GM12875 (cell line): ENCODE measurements around the gene GNAO1.

Experiments used
- H3K4me3 ChIP-seq: one replicate; pipeline ENCODE4 v1.5.1; 2011; ENCODE audit warnings: low read depth, low read length, control low read depth
- TF ChIP-seq, protein P1 (sequence below): IDR thresholded peaks from 2 replicates; pipeline ENCODE4 v1.5.1; 2011; ENCODE audit warnings: low read depth, mild to moderate bottlenecking, control low read depth, inconsistent platforms, low read length, moderate library complexity, borderline replicate concordance; ENCODE audit not compliant: insufficient read depth

GNAO1 gene

DNA sequence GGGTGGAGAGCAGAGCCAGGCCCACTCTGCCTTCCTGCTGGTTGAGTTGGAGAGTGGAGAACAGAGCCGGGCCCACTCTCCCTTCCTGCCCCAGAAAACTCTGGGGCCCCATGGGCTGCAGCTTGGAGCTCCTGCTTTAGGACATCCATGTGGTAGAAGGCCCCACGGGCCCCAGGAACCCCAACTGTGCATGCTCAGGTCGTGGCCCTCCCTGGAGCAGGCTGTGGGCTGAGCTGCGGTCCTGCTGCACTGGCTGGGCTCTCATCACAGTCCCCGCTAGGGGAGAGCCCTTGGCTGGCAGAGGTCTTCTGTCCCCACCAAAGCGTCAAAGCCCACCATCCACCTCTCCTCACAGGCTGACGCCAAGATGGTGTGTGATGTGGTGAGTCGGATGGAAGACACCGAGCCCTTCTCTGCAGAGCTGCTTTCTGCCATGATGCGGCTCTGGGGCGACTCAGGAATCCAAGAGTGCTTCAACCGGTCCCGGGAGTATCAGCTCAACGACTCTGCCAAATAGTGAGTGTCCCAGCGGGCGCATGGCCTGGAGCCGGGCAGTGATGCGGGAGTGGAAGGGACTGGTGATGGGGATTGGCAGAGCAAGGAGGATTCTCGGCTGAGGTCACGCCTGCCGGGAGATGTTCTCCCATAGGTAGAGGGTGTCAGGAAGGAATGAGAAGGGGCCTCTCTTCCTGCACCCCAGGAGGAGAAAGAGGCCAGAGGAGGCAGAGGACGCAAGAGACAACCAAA lies 137.2 kb downstream of the GNAO1 start:
- H3K4me3 ChIP-seq: no peak overlapping the region
- TF ChIP-seq, protein P1, sequence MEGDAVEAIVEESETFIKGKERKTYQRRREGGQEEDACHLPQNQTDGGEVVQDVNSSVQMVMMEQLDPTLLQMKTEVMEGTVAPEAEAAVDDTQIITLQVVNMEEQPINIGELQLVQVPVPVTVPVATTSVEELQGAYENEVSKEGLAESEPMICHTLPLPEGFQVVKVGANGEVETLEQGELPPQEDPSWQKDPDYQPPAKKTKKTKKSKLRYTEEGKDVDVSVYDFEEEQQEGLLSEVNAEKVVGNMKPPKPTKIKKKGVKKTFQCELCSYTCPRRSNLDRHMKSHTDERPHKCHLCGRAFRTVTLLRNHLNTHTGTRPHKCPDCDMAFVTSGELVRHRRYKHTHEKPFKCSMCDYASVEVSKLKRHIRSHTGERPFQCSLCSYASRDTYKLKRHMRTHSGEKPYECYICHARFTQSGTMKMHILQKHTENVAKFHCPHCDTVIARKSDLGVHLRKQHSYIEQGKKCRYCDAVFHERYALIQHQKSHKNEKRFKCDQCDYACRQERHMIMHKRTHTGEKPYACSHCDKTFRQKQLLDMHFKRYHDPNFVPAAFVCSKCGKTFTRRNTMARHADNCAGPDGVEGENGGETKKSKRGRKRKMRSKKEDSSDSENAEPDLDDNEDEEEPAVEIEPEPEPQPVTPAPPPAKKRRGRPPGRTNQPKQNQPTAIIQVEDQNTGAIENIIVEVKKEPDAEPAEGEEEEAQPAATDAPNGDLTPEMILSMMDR: no peak

DNA sequence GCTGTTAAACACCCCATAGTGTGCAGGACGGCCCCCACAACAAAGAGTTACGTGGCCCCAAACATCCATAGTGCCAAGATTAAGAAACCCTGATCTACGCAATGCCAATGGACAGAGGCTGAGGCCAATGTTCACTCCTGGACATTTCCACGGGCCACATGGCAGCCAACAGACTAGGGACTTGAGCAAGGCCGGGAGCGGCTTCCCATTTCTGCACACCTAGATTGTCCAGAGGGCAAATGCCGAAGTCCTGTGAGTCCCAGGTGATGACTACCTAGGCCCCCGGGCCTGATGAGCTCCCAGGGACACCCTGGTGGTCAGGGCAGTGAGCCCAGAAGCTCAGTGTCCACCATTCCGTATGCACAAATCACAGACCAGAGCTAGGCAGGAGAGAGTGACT lies 138.6 kb downstream of the GNAO1 start:
- TF ChIP-seq, protein P1: no peak
- H3K4me3 ChIP-seq: no peak overlapping the region

DNA sequence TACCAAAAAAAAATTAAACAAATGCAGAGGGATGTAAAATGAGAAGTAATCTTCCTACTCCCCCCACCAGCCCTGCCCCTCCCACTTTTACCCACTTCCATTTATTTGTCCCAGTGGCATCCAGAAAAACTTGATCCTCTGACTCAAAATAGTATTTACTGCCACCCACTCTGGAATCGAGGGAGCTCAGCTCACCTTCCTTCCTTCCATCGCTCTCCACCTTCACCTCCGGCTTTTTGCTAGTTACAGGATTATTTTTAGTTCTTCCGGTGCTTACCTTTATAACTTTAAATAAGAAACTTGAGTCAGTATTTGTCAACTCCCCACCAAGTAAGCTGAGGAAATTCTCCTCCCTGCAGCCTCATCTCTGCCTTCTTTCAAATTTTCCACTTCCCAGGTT lies 139.2 kb downstream of the GNAO1 start:
- H3K4me3 ChIP-seq: no peak overlapping the region

DNA sequence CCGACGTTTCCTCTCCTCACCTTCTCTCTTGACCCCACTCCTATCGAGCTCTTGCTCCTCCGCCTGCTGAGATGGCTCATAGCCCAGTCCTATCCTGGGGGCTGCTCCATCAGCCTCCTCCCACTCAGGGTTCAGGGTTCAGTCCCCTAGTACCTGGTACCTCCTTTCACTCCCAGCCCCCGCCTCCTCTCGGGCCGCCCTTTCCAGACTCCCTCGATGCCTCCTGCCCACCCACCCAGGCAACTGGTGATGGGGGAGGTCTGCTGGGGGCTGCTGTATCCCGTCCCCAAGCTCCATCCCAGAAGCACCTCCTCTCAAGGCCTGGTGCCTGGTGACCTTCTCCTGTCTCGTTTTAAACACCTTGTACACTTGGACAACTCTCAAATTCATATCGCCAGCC lies 140.1 kb downstream of the GNAO1 start:
- H3K4me3 ChIP-seq: no peak overlapping the region
- TF ChIP-seq, protein P1: no peak

More for the DNA sequence above, 139.2 kb downstream of the GNAO1 start:
- TF ChIP-seq, protein P1: no peak

DNA sequence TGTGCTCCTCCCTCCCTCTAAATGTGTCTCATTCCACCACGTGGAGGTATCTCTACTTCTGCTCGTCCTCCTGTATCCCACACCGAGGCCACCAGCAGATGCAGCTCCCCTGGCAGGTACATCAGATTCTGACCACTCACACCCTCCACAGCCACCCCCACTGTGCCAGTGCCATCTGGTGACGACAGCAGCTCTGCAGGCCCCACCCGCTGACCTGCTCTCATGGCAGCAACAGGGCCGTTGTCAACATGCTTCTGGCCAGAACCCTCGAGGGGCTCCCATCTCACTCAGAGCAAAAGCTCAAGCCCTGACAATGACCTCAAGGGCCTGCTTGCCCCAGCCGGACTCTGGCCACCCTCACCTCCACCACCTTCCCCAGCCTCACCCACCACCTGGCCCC lies 140.6 kb downstream of the GNAO1 start:
- no peak overlapping the region for H3K4me3 ChIP-seq
- TF ChIP-seq, protein P1: no peak

- TF ChIP-seq, protein P1: no peak
- H3K4me3 ChIP-seq: no peak overlapping the region
Observed at GRCh38 chr16:56332464-56333079, 141.3 kb downstream of the GNAO1 start.

DNA sequence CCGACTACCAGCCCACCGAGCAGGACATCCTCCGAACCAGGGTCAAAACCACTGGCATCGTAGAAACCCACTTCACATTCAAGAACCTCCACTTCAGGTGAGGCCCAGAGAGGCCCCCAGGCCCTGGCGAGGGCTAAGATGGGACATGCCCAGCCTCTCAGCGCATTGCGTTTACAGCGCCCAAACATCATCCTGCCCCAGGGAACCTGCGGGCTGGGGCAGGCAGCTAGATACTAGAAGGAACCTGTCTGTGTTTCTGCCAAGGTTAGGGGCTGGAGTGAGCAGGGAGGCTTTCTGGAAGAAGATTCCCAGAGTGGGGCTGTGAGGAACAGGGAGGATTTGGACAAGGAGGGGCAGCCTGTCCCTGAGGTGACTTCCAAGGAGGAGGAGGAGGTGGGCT lies 143.5 kb downstream of the GNAO1 start:
- TF ChIP-seq, protein P1: no peak
- H3K4me3 ChIP-seq: no peak overlapping the region
